ENCODE results near the gene SHF. TPM values are rescaled to one million over a fixed set of nuclear protein-coding genes. Genes with fewer than 3 reads are reported as not detected.

Gene SHF
- total RNA-seq, 2 experiments from 2014 or later, result 11.7 to 12.4 TPM

DNA sequence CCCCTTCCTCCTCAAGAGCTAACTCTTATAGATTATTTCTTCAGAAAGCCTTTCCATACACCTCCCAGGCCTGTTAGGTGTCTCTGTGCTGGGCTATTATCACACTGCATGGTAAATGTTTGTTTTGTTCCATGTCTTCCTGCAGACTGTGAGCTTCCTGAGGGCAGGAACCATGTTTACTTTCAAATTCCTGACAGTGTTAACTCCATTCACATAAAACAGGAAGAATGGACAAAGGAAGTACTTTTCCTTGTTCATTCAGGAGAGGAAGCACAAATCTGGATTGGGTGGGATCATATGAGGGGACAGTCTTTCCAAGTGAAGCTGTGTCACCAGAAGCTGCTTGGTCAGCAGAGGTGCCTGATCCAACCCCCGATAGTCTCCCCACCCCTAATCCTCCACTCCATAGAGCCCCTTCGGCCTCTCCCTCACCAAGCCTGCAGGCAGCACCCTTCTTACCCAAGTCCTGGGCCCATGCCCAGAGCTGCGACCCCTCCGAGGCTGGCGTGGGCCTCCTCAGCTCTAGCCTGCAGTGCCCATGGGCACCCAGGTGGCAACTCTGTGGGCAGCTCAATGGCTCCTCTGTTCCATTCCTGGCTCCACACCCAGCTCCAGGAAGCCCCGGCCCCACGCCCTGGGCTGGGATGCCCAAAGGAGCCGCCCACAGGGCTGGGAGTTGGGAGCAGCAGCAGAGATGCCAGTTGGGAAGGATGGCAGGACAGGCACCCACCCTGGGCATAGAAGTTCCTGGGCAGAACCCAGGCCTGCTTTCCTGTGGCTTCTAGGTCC lies 6.9 kb downstream of the SHF start:
- CTCF ChIA-PET, result interaction anchor here (0.8 to 2.4 kb wide), 8 partner anchors 10 to 95 kb away, joined by 3 to 8 read pairs (median 3); no protein-coding TSS in a partner anchor
- POLR2A ChIA-PET, result interaction anchor here (1.6 kb wide), 1 partner anchor 221 kb away, joined by 5 read pairs; a partner anchor contains a TSS

DNA sequence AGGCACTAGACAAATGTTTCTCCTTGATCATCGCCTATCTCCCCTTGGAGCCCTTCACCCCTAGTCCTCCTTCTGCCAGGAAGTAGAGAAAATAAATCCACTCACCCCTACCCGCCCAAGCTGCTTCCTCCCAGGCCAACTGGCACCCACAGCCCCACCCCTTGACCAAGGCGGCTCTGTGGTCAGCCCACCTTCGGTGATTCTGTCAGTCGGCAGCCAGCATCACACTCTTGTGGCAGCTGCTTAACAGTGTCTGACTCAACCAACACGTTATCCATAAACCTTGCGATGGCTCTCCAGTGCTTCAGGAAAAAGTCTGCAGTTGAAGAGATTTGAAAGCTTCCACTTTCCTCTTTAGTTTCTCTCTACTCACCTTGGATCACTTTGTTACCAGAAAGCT lies 7.6 kb downstream of the SHF start:
- CTCF ChIA-PET, result interaction anchor here (1.1 to 2.4 kb wide), 7 partner anchors 9 to 95 kb away, joined by 3 to 8 read pairs (median 3); no protein-coding TSS in a partner anchor
- POLR2A ChIA-PET, result interaction anchor here (0.6 to 1.6 kb wide), 2 partner anchors 21 to 222 kb away, joined by 5 to 6 read pairs; a partner anchor contains a TSS

DNA sequence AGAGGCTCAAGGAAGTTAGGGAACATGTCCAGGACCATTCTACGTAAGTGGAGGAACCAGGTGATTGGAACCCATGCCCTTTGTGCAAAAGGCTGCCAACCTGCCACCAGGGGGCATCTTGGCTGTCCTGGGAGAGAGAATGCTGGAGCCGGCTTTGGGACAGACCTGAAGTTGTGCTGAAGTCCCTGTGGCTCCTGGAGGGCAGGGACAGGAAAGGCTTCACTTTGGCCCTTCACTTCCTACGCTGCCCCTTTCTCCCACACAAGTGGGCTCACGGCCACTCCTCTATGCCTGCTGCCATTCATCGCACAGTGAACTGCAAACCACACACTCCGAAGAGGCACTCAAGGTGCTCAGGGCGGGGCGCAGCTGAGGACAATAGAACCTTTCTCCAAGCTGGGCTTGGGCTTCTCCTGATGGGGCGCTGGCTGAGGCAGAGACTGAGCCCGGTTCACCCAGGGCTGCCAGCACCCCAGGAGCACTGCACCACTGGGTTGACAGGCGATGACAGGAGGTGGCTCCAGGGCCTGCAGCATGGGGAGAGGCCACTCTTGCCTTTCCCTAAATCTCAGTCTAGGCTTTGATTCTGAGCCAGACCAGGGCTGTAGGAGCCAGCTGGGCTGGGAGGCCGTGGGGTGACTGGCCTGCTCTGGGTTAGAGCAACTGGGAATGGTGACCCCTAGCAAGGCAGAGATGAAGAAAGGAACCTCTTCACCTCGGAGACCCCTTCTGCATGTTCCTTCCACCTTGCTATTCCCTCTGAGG lies 8.4 kb downstream of the SHF start:
- CTCF ChIA-PET, result interaction anchor here (1.1 to 2.4 kb wide), 6 partner anchors 8 to 27 kb away, joined by 3 to 8 read pairs (median 3); no protein-coding TSS in a partner anchor
- POLR2A ChIA-PET, result interaction anchor here (0.6 to 1.6 kb wide), 2 partner anchors 21 to 223 kb away, joined by 5 to 6 read pairs; a partner anchor contains a TSS

DNA sequence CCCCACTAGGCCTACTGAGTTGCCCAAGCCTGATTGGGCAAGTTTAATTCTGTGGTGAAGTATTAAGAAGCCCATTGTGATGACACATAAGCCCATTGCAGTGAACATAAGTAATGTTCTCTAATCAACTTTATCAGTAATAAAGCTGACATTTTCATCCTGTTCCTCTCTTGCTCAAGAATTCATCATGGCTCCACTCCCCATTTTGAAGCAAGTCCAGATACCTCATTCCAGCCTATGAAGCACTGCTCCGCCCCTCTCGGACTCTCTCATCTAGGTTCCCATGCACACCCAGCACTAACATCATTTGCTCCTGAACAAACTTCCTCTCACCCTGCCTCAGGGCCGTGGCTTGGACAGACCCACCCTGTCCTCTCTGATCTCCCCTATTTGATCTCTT lies 10.5 kb downstream of the SHF start:
- POLR2A ChIA-PET, result no interaction called here

DNA sequence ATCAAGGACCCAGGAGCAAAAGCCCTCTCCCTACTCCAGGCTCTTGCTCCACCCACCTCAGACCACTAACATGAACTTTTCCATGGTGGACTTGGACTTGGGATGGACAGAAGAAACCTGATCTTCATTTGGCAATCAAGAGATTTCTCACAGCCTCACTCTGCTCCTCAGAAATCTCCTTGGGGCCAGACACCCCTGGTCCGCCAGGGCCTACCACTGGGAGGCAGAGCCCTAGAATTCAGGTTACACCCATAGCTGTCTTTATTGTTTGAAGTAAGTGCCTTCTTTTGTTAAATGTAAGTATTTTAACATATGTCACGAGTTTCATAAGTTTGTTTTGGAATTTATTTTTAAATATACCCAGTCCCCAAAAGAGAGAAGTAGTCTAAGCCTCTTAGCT lies 13.2 kb downstream of the SHF start:
- ChIA-PET CTCF (interaction anchor here (1.0 kb wide), 1 partner anchor 24 kb away, joined by 3 read pairs; no protein-coding TSS in a partner anchor), POLR2A (no interaction called here)

More for the DNA sequence above, 10.5 kb downstream of the SHF start:
- CTCF ChIA-PET, result no interaction called here

DNA sequence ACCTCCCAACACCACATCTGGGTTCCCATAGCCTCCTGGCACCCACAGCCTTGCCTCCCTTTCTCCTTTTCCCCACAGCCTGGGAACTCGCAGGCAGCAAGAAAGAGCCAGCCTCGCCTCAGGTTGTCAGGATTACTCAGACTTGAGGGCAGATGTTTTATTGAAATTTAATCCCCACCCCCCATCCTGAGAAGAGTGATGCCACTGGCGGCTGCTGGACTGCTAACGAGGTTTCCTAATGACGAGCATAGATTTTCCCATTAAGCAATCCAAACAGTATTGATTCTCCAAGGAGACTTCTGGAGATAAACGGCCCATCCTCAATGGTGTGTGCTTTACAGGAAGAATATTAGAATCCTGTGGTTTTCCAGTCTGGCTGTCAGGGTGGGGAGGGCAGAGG lies 13.7 kb downstream of the SHF start:
- CTCF ChIA-PET, result no interaction called here

DNA sequence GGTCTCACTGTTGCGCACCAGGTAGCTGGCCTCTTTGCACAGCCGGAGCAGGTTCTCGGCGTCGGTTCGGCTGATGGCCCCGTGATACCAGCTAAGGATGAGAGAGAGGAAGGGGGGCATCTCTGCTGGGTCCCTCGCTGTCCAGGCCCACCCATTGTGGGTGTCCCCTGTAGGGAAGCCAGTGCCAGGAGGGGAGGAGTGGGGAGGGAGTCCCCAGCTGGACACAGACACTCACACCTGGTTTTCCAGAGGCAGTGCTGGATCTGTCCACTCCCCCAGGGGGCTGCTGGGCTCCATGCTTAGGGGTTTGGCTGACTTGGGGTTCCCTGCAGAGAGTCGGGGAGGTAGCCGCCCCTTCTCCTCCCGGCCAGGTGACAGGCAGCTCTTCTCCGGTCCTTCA lies 15.9 kb downstream of the SHF start:
- POLR2A ChIA-PET, result interaction anchor here (0.5 kb wide), 1 partner anchor 335 kb away, joined by 4 read pairs; no protein-coding TSS in a partner anchor
- CTCF ChIA-PET, result interaction anchor here (0.7 to 1.2 kb wide), 2 partner anchors 15 to 109 kb away, joined by 3 read pairs; no protein-coding TSS in a partner anchor

More for the DNA sequence above, 13.7 kb downstream of the SHF start:
- POLR2A ChIA-PET, result no interaction called here

DNA sequence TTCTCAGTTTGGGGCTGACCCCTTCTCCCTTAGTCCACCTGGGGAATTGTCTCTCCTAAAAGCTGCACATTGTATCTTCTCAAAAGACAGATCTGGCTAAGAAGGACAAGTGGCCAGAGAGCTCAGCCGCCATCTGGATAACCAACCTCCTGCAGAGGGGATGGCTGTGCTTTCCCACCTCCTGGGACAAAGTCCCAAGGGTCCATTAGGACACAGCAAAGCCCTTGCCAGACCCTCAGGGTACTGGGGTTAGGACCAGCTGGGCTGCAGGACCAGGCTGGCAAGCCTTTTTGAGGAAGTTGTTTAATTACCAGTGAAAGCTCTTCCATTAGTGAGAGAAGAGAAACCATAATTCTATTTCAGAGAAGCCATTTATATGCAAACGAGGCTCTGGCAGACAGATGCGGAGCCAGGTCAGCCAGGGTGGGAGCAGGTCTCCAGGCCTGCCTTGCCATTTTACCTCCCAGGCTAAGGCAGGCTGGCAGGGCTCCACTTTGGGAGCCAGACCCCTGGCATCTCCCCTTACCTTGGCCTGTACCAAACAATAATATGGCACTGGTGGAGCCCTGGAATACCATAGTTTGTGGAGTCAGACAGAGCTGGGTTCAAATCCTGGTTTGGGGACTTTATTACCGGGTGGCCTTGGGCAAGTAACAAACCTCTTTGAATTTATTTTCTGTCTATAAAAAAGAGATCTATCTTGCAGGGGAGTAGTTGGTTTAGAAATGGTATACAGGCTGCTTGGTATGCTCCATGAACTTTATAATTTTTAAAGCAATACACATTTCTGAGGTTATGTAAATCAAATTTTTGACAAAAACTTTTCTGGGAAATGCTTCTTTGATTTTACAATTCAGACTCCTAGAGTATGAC lies 17.9 kb downstream of the SHF start:
- ChIA-PET CTCF (interaction anchor here (0.8 kb wide), 2 partner anchors 9 to 43 kb away, joined by 3 read pairs; no protein-coding TSS in a partner anchor), POLR2A (no interaction called here)

DNA sequence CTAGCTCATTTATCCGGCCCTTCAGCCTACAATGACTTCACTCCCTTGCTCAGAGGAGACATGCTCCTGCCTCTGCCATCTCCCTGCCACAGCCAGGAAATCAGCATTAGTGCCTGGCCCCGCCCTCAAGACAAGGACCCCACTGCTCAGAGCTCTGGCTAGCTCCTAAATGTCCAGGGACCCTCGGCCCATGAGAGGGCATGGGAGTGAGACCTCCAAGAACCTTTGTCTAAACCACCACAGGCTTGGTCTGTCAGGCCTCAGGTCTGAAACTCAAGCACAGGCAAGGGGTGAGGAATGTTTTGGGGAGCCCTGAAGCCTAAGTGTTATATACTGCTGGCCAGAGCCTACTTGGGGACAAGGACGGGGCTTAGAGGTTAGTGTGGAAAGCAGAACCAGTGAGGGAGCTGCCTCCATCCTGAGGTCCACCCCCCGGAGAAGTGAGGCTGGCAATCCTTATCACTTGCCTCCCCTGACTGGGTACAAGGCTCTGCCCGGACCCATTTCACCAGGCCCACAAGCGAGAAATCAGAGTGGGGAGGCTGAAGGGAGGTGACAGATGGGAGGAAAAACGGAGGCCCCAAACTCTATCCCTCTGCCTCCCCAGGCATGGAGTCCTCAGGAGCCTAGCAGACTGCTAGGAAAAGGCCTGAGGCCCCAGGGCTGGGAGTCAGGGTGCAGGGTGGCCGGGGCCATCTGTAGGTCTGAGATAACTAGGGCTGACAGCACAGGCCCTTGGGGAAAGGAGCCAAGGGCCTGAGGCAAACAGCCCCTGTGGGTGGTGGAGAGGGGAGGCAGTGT lies 18.8 kb downstream of the SHF start:
- CTCF ChIA-PET, result interaction anchor here (0.8 to 2.4 kb wide), 7 partner anchors 29 to 146 kb away, joined by 3 to 13 read pairs (median 4); no protein-coding TSS in a partner anchor
- POLR2A ChIA-PET, result interaction anchor here (0.6 kb wide), 1 partner anchor 31 kb away, joined by 3 read pairs; no protein-coding TSS in a partner anchor

DNA sequence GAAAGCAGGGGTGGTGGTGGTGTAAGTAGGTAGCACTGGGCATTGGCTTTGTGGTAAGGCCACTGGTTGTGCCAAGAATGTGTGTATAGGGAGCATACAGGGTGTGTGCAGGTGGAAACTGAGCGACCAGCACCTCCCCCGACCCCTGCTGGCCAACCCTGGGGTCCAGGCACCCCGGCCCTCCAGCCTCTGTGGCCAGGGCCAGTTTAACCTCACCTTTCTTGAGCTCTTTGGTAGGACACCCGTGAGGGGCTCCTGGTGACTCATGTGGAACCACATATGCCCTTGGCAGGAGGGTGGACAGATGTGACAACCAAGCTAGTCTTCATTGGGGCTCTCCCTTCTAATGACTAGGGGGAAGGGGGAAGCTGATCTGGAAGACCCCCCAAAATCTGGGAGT lies 19.5 kb downstream of the SHF start:
- CTCF ChIA-PET, result interaction anchor here (0.5 to 2.4 kb wide), 12 partner anchors 10 to 145 kb away, joined by 3 to 13 read pairs (median 4); partner anchors contain the start of gene SHF
- POLR2A ChIA-PET, result interaction anchor here (0.6 to 1.2 kb wide), 2 partner anchors 18 to 32 kb away, joined by 3 to 9 read pairs; partner anchors contain the start of gene SHF

DNA sequence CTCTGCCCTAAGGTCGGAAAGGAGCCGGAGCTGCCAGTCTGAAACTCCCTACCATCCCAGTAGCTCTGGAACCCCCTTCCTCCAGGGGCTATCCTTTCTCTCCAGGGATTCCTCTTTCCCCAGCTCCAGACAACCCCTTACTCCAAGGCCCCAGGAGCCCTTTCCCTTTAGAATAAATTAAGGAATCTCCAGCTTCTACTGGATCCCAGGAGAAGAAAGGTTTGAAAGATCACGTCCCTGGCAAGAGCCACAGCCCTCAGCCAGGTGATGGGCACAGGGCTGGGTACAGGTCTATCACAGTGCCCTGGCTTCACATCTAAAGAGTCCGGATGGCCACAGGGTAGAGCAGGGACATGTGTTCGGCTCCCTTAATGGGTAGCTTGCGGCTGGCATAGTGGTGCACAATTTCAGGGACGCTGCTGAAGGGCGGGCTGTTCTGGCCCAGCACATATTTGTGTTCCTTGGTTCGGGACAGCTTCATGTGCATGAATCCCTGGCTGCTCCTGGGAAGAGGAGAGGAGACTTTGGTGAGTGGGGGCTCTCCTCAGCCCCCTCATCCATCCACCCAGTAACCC lies 20.0 kb downstream of the SHF start:
- POLR2A ChIA-PET, result interaction anchor here (1.2 kb wide), 1 partner anchor 19 kb away, joined by 9 read pairs; the partner anchor contains the start of gene SHF
- CTCF ChIA-PET, result interaction anchor here (0.5 to 2.4 kb wide), 14 partner anchors 9 to 144 kb away, joined by 3 to 13 read pairs (median 4); partner anchors contain the start of gene SHF

DNA sequence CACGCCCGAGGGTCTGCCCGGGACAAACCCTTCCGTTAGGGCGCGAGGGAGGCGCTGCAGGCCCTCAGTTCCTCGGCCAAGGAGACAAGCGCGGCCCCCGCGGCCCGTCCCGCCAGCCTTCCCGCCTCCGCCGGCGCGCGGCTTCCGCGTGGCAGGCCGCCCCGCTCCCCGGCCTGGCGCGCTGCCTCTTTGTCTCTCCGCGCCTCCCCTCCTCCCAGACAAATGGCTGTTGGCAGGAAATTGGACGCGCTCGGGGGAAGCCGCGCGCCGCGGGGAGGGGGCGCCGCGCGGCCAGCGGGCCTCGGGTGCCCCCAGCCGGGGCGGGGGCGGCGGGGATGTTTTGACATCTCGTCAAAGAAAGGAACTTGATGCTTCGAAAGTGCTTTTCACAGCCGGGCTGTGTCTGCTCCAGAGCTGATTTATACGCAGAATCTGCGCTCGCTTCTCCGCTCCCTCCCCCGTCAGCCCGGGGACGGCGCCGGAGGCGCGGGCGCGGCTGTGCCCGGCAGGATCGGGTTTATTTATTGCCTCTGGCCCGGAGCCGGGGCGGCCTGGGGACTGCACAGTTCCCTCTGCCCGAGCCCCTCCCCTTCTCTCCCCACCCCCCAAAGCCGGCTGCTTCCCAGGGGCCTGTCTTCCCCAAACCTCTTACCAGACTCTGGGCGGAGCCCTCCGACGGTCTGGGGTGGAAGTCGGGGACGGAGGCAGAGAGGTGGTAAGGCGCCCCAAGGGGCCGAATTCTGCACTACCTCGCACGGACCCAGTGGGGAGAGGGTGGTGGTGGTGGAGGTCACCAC lies 20.7 kb downstream of the SHF start:
- ChIA-PET POLR2A (interaction anchor here (1.1 to 1.2 kb wide), 2 partner anchors 19 to 34 kb away, joined by 4 to 9 read pairs; partner anchors contain the start of gene SHF), CTCF (interaction anchor here (0.6 to 2.4 kb wide), 11 partner anchors 9 to 49 kb away, joined by 3 to 13 read pairs (median 4); partner anchors contain the start of gene SHF)

DNA sequence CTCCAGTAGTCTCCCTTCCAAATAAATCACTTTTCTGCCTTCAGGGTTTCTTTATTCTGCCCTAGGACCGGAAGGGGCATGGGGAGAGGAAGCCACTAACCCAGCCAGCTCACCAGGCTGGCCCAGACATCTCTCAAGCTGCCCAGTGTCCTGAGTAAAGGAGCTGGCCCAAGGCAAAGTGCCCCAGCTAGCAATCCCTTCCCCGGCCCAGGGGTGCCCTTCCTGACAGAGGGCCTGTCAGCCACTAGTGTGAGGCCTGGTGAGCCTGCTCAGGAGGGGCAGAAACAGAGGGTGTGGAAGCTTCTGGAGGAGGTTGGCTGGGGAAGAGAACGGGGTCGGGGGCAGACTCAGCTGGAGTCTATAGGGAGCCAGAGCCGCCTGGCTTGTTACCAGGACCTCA lies 22.2 kb downstream of the SHF start:
- CTCF ChIA-PET, result interaction anchor here (1.6 kb wide), 1 partner anchor 48 kb away, joined by 5 read pairs; no protein-coding TSS in a partner anchor
- POLR2A ChIA-PET, result interaction anchor here (0.6 kb wide), 2 partner anchors 18 to 510 kb away, joined by 5 to 7 read pairs; no protein-coding TSS in a partner anchor

DNA sequence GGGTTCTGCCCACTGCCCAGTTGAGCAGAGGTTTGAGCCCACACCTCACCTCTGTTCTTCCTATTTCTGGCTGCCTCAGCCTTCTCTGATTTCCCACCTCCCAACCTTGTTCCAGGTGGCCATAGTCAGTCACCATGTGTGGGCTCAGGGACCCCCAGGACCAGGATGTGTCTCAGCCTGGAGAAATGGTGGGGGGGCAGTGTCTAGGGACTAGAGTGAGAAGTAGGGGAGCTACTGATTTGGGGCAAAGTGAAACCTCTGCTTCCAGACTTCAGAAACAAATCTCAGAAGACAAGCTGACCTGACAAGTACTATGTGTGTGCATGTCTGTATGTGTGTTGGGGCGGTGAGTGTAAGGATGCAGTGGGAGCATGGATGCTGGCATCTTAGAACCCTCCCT lies 22.9 kb downstream of the SHF start:
- POLR2A ChIA-PET, result no interaction called here
- CTCF ChIA-PET, result interaction anchor here (1.1 to 2.7 kb wide), 3 partner anchors 33 to 236 kb away, joined by 3 to 17 read pairs (median 5); a partner anchor contains a TSS

DNA sequence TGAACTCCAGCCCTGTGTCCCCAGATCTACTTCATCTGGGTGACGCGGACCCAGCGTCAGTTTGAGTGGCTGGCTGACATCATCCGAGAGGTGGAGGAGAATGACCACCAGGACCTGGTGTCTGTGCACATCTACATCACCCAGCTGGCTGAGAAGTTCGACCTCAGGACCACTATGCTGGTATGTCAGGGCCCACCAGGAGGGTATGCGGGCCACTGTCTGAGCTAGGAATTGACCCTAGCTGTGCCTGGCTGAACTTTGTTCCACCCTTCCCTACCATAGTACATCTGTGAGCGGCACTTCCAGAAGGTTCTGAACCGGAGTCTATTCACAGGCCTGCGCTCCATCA lies 24.3 kb downstream of the SHF start:
- CTCF ChIA-PET, result interaction anchor here (0.7 to 2.7 kb wide), 13 partner anchors 17 to 424 kb away, joined by 3 to 17 read pairs (median 4); partner anchors contain the start of gene BLOC1S6
- POLR2A ChIA-PET, result interaction anchor here (1.1 to 1.7 kb wide), 3 partner anchors 24 to 238 kb away, joined by 3 to 8 read pairs (median 3); partner anchors contain the start of gene SHF

All from activated CD8-positive, alpha-beta memory T cell treated with anti-CD3 and anti-CD28 coated beads for 36 hours (primary cell).